H1 (cell line): ENCODE data around the gene GATA5.

Experiments
- CHD2 ChIP-seq: IDR thresholded peaks from 2 replicates; pipeline ENCODE4 v1.6.1; 2012; ENCODE audit warnings: low read length, improper control_type of control experiment
- CREB1 ChIP-seq: IDR thresholded peaks from 2 replicates; pipeline ENCODE4 v1.6.1; 2012; ENCODE audit warnings: inconsistent platforms
- KDM5A ChIP-seq: fragments of 200-600 bp; IDR thresholded peaks from 2 replicates; pipeline ENCODE4 v1.7.1; 2012; ENCODE audit warnings: mild to moderate bottlenecking, low read length, inconsistent platforms, mixed read lengths
- SIX5 ChIP-seq: IDR thresholded peaks from 2 replicates; pipeline ENCODE4 v1.6.1; 2011; ENCODE audit warnings: mild to moderate bottlenecking, low read depth, low read length
- ZNF274 ChIP-seq: IDR thresholded peaks from 2 replicates; pipeline ENCODE4 v1.7.0; 2012; ENCODE audit warnings: low read length, borderline replicate concordance; ENCODE audit errors: extremely low read depth
- TF ChIP-seq, protein P1 (sequence below): IDR thresholded peaks from 2 replicates; pipeline ENCODE4 v1.6.1; 2012; ENCODE audit warnings: low read length, inconsistent platforms
- TF ChIP-seq, protein P2 (sequence below): IDR thresholded peaks from 2 replicates; pipeline ENCODE4 v1.6.1; 2011; ENCODE audit warnings: low read length, improper control_type of control experiment

DNA sequence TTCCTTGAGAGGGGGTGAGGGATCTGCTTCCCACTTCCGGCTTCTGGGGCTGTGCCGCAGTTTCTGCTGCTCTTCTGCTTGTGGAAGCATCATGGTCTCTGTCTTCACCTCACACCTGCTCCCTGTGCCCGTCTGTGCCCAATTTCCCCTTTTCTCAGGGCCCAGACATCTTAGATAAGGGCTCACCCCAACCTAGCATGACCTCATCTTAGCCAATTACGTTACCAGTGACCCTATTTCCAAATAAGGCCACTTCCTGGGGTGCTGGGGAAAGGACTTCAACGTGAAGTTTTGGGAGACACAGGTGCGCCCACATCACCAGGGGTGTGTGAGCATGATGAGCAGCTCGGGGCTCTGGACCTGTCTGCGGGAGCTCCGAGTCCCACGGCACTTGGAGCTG is 27.8 kb downstream of the GATA5 start:
- TF ChIP-seq CREB1 (no peak), SIX5 (no peak), ZNF274 (no peak), CHD2 (no peak), KDM5A (no peak)
- TF ChIP-seq, protein P1, sequence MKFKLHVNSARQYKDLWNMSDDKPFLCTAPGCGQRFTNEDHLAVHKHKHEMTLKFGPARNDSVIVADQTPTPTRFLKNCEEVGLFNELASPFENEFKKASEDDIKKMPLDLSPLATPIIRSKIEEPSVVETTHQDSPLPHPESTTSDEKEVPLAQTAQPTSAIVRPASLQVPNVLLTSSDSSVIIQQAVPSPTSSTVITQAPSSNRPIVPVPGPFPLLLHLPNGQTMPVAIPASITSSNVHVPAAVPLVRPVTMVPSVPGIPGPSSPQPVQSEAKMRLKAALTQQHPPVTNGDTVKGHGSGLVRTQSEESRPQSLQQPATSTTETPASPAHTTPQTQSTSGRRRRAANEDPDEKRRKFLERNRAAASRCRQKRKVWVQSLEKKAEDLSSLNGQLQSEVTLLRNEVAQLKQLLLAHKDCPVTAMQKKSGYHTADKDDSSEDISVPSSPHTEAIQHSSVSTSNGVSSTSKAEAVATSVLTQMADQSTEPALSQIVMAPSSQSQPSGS, result no peak
- TF ChIP-seq, protein P2, sequence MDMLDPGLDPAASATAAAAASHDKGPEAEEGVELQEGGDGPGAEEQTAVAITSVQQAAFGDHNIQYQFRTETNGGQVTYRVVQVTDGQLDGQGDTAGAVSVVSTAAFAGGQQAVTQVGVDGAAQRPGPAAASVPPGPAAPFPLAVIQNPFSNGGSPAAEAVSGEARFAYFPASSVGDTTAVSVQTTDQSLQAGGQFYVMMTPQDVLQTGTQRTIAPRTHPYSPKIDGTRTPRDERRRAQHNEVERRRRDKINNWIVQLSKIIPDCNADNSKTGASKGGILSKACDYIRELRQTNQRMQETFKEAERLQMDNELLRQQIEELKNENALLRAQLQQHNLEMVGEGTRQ, result no peak
